Left colon (tissue), 2 donors: ENCODE results near the gene CFAP410. TPM values are rescaled to one million over a fixed set of nuclear protein-coding genes. Genes with fewer than 3 reads are reported as not detected.
A peak's percentile ranks its signal among the peaks of the same experiment; 100 is the strongest.

Source experiments
- ATAC-seq: fragments of 200-7000 bp; cut with Tn5 transposase; one replicate; pipeline ENCODE4 v1.9.1; 2020; ENCODE audit warnings: mild to moderate bottlenecking, moderate library complexity
- DNase-seq, 2 donors: peaks; one replicate each; pipeline ENCODE4 v3.0.0-alpha.2; 2020
- intact Hi-C, 2 donors: fragments of 100-400 bp; cut with DNase I in 1 of 2; cut with micrococcal nuclease in 1 of 2; formaldehyde crosslinking; loops; one replicate each; pipeline versions ENCODE4 v1.11.2 to v1.14.0; 2022; cut with DNase I, micrococcal nuclease
- long read RNA-seq: library from polyadenylated mRNA; unstranded; transcript quantifications from one replicate; pipeline ENCODE4 v2.0.0, GENCODE V29; 2021
- total RNA-seq, 2 donors: library from RNA; stranded (reverse); fragmentation: NEBNext Ultra II Directional; extraction: Animal tissue kit (Norgen Biotek cat#: 25700); gene quantifications; one replicate each; pipeline ENCODE4 v1.2.1, GENCODE V29; 2021
- donor health status: DM: no; HTN: no; CAD: no.
- donor health status: DM: yes; HTN: yes; CAD: no.

Gene CFAP410
- 10 to 100 TPM; 21.4 to 24.7 TPM for total RNA-seq
- long read RNA-seq, partial matches to known transcripts: 1 of 8 reads
- long read RNA-seq, other reads (novel, unspliced or antisense): 7 of 8 reads

GRCh38 chr21:44338971-44339910 is at the start of gene CFAP410:
Gene CFAP410 (minus strand): TSS chr21:44339390. CDS start chr21:44339194, 196 bp downstream.
- ATAC-seq: peak; percentile 82
- intact Hi-C loops: no loop called here
- DNase-seq: peak; percentile 92 to 94

GRCh38 chr21:44384968-44385367 is 45.8 kb upstream of the CFAP410 start:
- intact Hi-C loops: no loop called here
- ATAC-seq: no peak
- no peak for DNase-seq

- DNase-seq (no peak), ATAC-seq (no peak)
- intact Hi-C loops: no loop called here
These were observed 44.0 kb upstream of the CFAP410 start for GRCh38 chr21:44383216-44383615.

- DNase-seq (no peak), ATAC-seq (no peak)
- intact Hi-C loops: no loop called here
These were observed 43.3 kb upstream of the CFAP410 start for GRCh38 chr21:44382536-44382935.

GRCh38 chr21:44381874-44382273 is 42.7 kb upstream of the CFAP410 start:
- DNase-seq (no peak), ATAC-seq (no peak)
- intact Hi-C loops: no loop called here

- no peak for ATAC-seq
- intact Hi-C loops: no loop called here
- no peak for DNase-seq
These were observed 41.7 kb upstream of the CFAP410 start for GRCh38 chr21:44380876-44381275.

GRCh38 chr21:44379991-44380865 is 41.0 kb upstream of the CFAP410 start:
- no peak for ATAC-seq
- DNase-seq: no peak
- intact Hi-C loops: no loop called here

GRCh38 chr21:44379515-44379848 is 40.3 kb upstream of the CFAP410 start:
- ATAC-seq (no peak), DNase-seq (no peak)
- intact Hi-C loops: no loop called here

- intact Hi-C loops: no loop called here
- DNase-seq: no peak
- no peak for ATAC-seq
These were observed 39.7 kb upstream of the CFAP410 start for GRCh38 chr21:44378646-44379514.

- no peak for DNase-seq
- no peak for ATAC-seq
- intact Hi-C loops: no loop called here
These were observed 38.9 kb upstream of the CFAP410 start for GRCh38 chr21:44377922-44378645.

- ATAC-seq: peak; percentile 26
- DNase-seq: no peak
- intact Hi-C loops: no loop called here
These were observed 38.2 kb upstream of the CFAP410 start for GRCh38 chr21:44377201-44377921.

GRCh38 chr21:44376606-44377005 is 37.4 kb upstream of the CFAP410 start:
- ATAC-seq: no peak
- intact Hi-C loops: no loop called here
- DNase-seq: peak in 1 of 2 donors; percentile 12

GRCh38 chr21:44375761-44376241 is 36.6 kb upstream of the CFAP410 start:
- ATAC-seq (no peak), DNase-seq (peak in 1 of 2 donors; percentile 17)
- intact Hi-C loops: no loop called here

GRCh38 chr21:44375281-44375651 is 36.1 kb upstream of the CFAP410 start:
- peak; percentile 26 to 41 for DNase-seq
- ATAC-seq: peak; percentile 25
- intact Hi-C loops: no loop called here

- intact Hi-C loops: no loop called here
- ATAC-seq: no peak
- peak in 1 of 2 donors; percentile 4 for DNase-seq
These were observed 35.6 kb upstream of the CFAP410 start for GRCh38 chr21:44374601-44375280.

- DNase-seq (no peak), ATAC-seq (no peak)
- intact Hi-C loops: no loop called here
These were observed 33.4 kb upstream of the CFAP410 start for GRCh38 chr21:44372616-44373015.

- intact Hi-C loops: no loop called here
- no peak for DNase-seq
- no peak for ATAC-seq
These were observed 32.4 kb upstream of the CFAP410 start for GRCh38 chr21:44371596-44371995.
